Suprapubic skin (tissue), 3 donors: ENCODE data around the gene LPIN2.

Experiments used
- CTCF ChIP-seq, 2 donors: fragments of 200-600 bp in 1 of 2; fragments of 450-650 bp in 1 of 2; sonication (generic) in 1 of 2; IDR thresholded peaks; one replicate each; pipeline ENCODE4 v1.5.1; 2016 to 2019; ENCODE audit warnings: antibody characterized with exemption in 2 of 2, mild to moderate bottlenecking in 1 of 2, moderate library complexity in 1 of 2
- POLR2AphosphoS5 ChIP-seq, 3 donors: sonication (generic); formaldehyde crosslinking; IDR thresholded peaks; one replicate each; pipeline ENCODE4 v1.6.1; 2017; ENCODE audit warnings: antibody characterized with exemption in 3 of 3

DNA sequence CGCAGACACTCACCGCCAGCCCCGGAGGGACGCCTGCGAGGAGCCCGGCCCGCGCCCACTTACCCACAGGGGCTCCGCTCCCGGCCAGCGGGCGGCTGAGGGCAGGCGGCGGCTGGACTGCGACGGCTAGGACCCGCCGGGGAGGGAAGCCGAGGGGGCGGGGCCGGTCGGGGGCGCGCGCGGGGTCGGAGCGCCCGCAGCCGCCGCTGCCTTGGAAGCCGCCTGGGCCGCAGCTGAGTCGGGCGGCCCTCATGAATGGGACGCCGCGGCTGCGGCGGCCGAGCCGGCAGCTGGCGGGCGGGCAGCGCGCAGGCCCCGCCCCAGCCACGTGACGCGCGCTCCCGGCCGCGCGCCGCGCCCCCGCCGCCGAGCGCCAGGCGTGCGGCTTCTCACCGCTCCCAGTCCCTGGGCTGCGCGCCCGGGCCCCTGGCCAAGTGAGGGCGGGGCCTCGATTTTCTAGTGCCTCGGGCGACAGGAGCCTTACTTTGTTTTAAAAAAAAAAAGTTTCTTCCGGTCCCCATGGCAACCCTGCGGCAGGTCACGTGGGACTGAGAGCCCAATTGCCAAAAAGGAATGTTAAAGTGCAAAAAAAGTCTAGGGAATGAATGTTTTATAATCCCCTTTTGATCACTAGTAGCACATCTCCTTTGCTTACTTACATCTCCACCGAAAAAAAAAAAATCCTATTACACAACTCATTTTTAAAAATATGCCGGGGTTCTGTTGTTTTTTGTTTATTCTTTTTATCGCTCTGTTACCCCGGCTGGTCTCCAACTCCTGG, at the start of gene LPIN2:
- no peak for TF ChIP-seq CTCF (IDR thresholded peaks at IDR 0.05)
- TF ChIP-seq POLR2AphosphoS5 (IDR thresholded peaks at IDR 0.05) = peak in 2 of 3 donors; percentile 27 to 53
